Dermis blood vessel endothelial cell (primary cell): Measurements from ENCODE around the gene MAPK4. TPM values are rescaled to one million over a fixed set of nuclear protein-coding genes. Genes with fewer than 3 reads are reported as not detected.
"Not testable (repeated sequence)": the region's sequence is repeated elsewhere in the genome, so short reads cannot be mapped to it uniquely, and the experiment has no call there.

Experiments
- DNase-seq: peaks from one replicate; pipeline ENCODE4 v3.0.0; 2010
- total RNA-seq: library from RNA; depleted of rRNA; stranded (reverse); fragments of >200 nt; gene quantifications from 2 replicates; pipeline ENCODE4 v1.2.3, GENCODE V29; 2014

The MAPK4 gene
- not detected in 2 replicates for total RNA-seq

DNA sequence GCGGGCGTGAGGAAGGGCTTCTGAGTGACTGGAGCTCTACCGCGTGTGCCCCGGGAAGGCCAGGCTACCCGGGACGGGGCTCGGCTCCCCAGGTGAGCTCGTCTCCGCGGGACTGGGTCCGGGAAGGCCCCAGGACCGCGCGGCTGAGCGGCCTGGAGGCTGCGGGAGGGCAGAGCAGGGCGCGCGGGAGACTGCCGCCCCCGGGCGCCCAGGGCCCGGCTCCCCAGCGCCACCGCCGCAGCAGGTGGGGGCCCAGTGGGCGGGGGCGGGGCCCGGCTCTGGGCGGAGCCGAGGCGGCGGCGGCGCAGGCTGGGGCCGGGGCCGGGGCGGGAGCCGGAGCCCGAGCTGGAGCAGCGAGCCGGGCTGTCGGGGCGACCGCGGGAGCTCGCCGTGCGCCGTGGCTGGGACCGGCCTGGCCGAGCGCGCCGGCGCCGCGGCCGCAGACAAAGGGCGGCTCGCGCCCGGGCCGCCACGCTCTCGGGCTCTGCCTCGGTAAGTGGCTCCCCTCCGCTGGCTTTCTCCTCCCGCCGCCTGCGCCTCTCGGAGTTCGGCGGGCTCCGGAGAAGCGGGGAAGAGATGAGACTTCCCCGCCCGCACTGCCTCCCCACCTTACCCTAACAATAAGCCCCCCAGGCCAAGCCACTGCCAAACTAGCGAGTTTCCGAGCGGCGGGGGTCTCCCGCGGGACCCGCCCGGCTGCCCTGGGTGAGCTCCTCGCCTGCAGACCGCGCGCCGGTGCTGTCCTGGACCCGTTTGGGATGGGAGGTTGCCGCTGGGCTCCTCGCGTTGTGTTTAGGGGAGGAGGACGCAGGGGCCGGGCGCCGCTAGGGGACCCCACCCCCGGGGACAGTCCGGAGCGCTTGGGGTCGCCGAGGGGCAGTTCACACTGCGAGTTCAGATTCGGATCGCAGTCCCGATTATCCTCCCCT lies at the start of gene MAPK4:
Gene MAPK4, plus strand, starts transcription at position 336 of the 929 bp plus-strand sequence. CDS start 103,872 bp downstream, outside the sequence.
- DNase-seq, result peak; percentile 39

DNA sequence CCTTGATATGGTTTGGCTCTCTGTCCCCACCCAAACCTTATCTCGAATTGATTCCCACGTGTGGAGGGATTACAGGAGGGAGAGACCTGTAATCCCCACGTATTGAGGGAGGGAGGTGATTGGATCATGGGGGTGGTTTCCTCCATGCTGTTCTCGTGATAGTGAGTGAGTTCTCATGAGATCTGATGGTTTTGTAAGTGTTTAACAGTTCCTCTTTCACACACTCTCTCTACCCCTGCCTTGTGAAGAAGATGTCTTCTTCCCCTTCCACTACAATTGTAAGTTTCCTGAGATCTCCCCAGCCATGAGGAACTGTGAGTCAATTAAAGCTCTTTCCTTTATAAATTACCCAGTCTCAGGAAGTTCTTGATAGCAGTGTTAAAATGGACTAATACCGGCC lies 42.6 kb upstream of the MAPK4 start:
- DNase-seq, result not testable (repeated sequence)

DNA sequence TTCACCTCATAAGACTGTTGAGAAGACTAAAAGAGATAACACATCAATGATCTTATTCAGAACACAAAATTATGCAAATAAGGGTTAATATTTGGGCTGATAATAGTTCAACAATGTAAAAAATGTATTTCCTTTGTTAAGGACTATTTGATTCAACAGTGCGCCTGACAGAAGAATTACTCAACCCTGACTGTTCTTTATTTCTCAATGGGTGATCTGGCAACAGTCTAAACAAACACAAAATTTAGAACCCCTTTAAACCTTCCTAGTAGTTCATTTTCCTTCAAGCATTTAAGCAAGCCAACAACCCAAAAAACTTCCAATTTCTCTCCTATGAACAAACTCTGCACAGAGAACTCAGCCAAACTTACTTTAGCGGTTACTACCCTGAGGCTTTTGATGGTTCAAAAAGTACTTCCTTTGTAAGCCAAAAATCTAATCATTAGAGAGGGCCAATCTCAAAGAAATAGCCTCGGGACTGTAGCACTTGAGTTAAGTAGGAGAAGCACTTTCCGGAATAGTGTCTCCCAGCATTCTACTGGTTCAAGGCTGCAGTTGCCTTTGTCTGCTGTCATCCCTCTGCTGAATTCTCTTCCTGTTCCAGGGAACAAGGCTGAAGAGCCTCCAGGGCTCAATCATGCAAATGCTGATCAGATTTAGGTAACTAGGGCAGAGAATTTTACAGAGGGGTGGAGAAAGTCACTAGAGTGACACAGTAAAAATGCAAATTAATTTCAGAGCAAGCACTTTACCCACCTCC lies 40.9 kb upstream of the MAPK4 start:
- no peak for DNase-seq

DNA sequence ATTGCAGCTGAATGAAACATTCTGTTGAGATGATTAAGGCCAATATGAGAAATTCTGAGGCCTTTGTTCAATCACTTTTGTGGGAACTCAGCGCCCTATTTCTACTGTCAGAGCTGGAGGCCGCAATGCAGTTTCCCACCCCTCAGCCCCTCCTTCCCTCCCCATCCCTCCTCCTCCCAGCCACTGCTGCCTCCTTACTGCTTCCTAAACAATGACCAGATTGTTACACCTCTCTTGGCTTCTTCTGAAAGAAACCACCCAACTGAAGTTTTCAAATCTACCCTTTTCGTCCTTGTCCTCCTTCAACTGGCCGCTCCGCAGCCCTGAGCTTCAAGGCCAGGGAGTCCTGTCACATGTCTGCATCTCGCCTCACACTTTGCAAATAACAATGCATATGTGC lies 36.7 kb upstream of the MAPK4 start:
- DNase-seq, result no peak

DNA sequence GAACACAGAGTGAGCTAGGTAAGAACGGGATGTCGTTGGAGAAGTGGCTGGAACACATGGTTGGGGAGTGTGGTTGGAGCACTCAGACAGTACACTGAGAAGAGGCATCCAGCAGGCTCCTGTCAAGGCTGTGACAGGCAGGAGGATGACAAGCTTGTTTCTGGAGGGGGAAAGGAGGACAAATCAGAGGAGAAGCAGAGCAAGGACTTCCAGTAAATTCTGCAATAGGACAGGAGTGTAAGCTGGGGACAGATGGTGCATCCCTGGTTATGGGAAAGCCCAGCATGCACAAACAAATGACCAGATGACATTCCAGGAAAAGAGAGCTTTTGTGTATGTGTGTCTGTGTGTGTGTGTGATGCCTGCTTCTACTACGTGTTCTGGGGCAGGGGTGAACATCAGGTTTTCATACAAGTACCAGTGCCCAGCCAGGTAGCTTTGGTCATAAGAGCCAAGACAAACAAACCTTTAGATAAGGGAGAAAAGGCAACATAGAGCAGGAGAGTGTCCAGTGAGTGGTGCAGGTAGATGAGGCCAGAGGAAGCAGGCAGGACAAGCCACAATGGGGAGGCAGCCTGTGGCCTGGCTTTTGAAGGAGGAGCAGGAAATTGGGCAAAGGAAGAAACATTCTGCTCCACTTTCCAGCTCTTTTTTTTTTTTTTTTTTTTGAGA lies 32.1 kb upstream of the MAPK4 start:
- DNase-seq, result no peak

DNA sequence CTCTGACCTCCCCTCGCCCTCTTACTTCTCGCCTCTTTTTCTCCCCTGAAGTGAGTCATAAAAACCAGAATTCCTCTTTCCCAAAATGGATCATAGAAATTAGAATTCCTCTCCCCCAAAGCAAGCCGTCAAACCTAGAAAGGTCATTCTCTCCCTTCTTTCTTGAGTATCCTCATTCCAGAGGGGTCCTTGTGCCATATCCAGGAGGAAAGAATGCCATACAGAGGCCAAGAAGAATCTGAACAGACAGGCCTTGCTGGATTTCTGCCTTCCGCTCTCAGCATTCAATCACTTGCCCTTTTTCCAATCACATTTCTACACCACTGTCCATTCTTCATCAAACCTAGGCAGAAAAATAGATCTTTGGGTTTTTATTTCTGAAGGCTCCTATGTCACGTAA lies 31.1 kb upstream of the MAPK4 start:
- no peak for DNase-seq

- not testable (repeated sequence) for DNase-seq
Observed at GRCh38 chr18:50533822-50534221, 26.1 kb upstream of the MAPK4 start.

DNA sequence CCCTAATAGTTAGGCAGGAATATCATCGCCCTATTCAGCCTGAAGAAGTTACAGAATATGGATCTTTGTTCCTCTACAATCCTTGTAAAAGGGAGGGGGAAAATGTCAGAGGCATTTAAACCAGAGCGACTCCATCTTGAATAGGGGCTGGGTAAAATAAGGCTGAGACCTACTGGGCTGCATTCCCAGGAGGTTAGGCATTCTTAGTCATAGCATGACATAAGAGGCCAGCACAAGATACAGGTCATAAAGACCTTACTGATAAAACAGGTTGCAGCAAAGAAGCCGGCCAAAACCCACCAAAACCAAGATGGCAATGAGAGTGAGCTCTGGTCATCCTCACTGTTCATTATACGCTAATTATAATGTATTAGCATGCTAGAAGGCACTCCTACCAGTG lies 15.4 kb upstream of the MAPK4 start:
- DNase-seq, result not testable (repeated sequence)

DNA sequence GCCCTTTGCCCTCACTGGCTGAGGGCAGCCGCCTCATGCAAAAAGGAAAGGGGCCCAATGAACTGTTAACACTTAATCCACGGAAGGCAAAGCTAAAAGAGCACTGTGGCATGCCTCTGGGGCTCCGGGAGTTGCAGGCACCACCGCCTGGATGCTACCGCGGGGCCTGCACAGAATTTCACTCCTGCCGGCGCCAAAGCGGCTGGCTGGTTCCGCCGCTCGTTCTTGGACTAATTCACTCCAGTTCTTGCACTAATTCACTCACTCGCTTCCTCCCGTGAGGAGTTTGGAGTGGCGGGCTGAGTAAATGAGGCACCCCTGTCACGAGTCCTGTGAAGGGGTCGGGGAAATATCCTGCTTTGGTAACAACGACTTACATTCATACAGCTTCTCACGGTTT lies 14.0 kb upstream of the MAPK4 start:
- DNase-seq, result no peak

DNA sequence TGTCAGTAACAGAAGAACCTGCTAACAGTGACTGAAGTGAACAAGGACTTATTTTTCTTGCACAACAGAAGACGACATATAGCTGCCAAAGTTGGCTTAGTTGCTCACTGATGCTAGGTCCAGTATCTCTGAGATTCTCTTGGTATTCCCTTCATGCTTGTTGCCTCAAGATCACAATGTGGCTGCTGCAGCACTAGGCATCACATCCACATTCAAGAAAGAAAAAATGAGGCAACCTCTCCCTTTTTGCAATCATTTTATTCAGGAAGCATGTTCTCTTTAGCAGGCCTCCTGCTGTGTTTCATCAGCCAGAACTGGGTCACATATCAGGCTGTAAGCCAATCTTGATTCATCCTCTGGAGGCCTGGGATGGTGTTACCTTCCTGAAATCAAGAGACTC lies 11.7 kb upstream of the MAPK4 start:
- DNase-seq, result no peak

DNA sequence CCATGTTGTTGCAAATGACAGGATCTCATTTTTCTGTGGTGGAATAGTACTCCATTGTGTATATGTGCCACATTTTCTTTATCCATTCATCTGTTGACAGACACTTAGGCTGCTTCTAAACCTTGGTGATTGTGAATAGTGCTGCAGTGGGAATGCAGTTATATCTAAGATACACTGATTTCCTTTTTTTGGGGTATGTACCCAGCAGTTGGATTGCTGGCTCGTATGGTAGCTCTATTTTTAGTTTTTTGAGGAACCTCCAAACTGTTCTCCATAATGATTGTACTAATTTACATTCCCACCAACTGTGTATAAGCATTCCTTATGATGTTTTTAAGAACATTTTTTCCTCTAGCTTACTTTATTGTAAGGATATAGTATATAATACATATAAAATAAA lies 8.2 kb upstream of the MAPK4 start:
- DNase-seq, result not testable (repeated sequence)

DNA sequence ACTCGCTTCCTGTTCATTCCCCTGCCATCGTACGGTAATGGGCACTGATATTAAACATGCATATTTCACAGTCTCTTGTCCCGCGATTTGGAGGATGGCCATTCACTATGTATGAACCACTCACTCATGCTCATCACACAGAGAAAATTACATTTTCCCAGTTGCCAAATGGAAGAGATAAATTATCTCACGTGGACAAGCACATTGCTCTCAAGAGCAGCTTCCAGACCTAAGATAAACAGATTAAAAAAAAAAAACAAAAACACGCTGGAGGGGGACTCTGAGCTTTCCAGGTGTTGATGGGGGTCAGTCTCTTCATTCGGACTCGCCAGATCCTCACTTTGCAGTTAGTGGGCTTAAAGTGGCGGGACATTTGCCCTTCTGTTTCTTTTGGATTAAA lies 1.7 kb upstream of the MAPK4 start:
- DNase-seq, result no peak

DNA sequence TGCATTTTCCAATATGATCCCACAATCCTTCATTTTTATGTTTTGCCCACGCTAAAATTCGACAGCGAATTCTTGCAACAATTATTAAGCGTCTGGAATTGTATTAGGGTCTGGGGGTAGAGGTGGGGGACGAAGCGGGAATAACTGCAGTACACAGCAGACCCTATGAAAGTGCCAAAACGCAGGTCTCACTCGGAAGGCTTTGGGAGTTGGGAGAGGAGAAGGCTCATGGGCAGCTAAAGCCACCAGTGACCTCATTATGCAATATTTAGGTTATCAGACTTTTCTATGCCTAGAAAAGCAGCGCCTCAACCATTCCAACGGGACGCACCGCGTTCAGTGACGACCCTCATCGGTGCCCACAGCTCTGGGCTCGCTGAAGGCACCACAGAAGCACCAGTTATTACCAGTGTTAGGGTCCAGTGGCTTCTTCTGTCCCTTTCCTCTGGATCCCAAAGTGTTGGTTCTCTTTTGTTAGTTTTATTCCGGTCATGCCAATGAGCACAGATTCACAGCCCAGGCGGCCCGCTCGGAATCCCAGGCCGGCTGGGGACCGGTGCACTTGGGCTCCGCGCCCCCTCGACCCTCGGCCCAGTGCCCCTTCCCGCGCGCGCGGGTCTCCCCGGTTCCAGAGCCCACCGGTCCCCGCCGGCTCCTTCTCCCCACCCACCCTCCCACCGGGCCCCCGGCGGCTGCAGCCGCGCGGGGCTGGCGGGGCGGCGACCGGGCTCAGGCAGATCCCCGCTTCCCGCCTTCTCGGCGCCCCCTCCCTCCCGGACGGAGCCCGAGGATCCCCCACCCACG lies 737 bp upstream of the MAPK4 start:
- DNase-seq, result no peak

- no peak for DNase-seq
Observed at GRCh38 chr18:50560681-50561629, 1.1 kb downstream of the MAPK4 start.

GRCh38 chr18:50562258-50562657 lies 2.4 kb downstream of the MAPK4 start:
- DNase-seq, result not testable (repeated sequence)

- DNase-seq, result no peak
Observed at GRCh38 chr18:50562686-50563085, 2.8 kb downstream of the MAPK4 start.

DNA sequence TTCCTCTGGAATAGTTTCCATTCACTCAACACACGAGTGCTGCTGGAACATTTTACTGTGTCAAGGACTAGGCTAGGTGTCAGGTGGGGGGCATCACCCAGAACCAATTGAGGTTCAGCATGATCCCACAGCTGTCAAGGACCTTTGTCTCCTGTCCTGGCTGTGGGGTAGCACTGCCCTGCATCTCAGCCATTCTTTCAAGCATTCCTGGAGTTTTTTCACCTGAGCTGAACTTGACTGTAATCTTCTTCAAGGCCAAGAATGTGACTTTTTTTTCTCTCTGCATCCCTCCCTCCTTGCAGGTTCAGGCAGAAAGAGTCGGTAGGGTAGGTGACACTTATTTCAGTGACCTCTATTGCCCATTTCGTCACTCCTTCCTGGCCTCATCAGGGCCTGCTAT lies 3.5 kb downstream of the MAPK4 start:
- no peak for DNase-seq

DNA sequence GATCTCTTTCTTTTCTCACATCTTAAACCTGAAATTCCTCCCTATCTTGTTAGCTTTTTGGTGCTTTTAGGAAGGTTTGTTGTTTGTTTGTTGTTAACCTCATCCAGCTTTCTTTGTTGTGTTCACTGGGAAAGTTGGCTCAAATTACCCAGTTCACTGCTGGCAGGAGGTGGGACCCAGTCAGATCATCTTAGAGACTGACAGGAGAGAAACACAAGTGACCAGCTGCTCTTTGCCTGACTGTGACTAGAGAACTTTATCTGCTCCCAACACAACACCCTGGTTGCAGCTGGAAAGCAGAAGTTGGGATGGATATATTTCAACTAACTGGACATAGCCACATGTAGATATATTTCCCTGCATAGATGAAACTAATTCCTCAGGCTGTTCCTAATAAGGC lies 10.0 kb downstream of the MAPK4 start:
- DNase-seq, result no peak

DNA sequence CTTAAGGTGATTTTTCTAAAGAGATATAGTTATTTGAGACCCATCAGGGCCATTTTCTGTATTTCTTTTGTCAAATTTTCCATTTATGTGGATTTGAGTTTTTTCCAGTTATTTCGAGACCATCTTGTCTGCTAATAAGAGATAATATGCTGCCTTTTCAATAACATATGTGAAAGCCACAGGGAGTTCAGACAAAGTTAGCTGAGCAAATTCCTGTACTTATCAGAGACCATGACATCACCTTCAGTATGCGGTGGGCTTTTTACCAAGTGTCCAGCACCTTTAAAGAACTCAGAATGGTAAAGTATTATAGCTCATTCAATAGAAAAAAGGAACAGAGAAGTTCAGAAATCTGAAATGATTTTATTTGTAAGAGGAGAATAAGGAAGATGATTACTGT lies 11.7 kb downstream of the MAPK4 start:
- no peak for DNase-seq

GRCh38 chr18:50573196-50573595 lies 13.3 kb downstream of the MAPK4 start:
- not testable (repeated sequence) for DNase-seq

DNA sequence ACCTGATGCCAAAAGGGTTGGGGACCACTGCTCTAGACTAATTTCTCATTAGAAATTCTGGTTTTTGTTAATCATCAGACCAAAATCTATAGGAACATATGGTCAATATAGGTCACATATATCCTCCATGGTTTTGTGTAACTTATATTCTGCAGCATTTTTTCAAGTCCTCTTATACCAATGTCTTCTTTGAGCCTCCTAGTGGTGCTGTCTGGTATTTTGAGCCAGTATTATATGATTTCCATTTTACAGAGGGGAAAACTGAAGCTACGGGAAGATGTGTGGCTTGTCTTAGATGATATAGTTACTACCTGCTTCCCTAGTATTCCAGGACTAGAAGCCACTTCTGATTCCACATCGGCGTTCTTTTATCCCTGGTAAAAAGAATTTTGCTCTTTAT lies 13.8 kb downstream of the MAPK4 start:
- DNase-seq, result peak; percentile 6
